ENCODE results near the gene NAGLU. TPM values are rescaled to one million over a fixed set of nuclear protein-coding genes. Genes with fewer than 3 reads are reported as not detected.
A peak's percentile ranks its signal among the peaks of the same experiment; 100 is the strongest.

Gene NAGLU
- total and polyA plus RNA-seq, 2 of the 13 experiments (the other 11 are each of a cell fraction or from before 2014, with no cell fraction given), result 28.2 to 40.1 TPM

GRCh38 chr17:42561897-42562387 is 25.9 kb downstream of the NAGLU start, which contains the start of gene COASY (continued):
- TF ChIP-seq GLMP (CRISPR knock-in tag; IDR thresholded peaks at IDR 0.05; ENCODE audit: borderline replicate concordance) (no peak), YEATS4 (CRISPR knock-in tag; IDR thresholded peaks at IDR 0.05; ENCODE audit: borderline replicate concordance) (peak; percentile 88), SALL1 (CRISPR knock-in tag; IDR thresholded peaks at IDR 0.05) (peak; percentile 82), ZBTB7B (CRISPR knock-in tag; IDR thresholded peaks at IDR 0.05) (no peak; the same call in 1 of the 2 replicates), RBFOX2 (IDR thresholded peaks at IDR 0.05; ENCODE audit: low read depth, low read length) (no peak; the same call in 1 of the 2 replicates), SETDB1 (CRISPR knock-in tag; IDR thresholded peaks at IDR 0.05; ENCODE audit: borderline replicate concordance) (no peak; the same call in 1 of the 2 replicates), NFKB2 (CRISPR knock-in tag; IDR thresholded peaks at IDR 0.05; ENCODE audit: borderline replicate concordance) (0 out of 2 replicates have a peak, but pooled peaks have one; percentile 20), SNAPC5 (CRISPR knock-in tag; IDR thresholded peaks at IDR 0.05; ENCODE audit: borderline replicate concordance) (no peak), NFRKB (IDR thresholded peaks at IDR 0.05) (no peak), ZNF3 (CRISPR knock-in tag; IDR thresholded peaks at IDR 0.05) (no peak; the same call in 1 of the 2 replicates), IKZF4 (CRISPR knock-in tag; IDR thresholded peaks at IDR 0.05; ENCODE audit: borderline replicate concordance, low read depth, not compliant biosample characterization) (no peak), CREB3 (CRISPR knock-in tag; IDR thresholded peaks at IDR 0.05) (no peak), TBP (CRISPR knock-in tag; IDR thresholded peaks at IDR 0.05) (no peak), ZNF577 (CRISPR knock-in tag; IDR thresholded peaks at IDR 0.05; ENCODE audit: borderline replicate concordance, low read depth) (no peak; the same call in 1 of the 2 replicates), SNAPC2 (CRISPR knock-in tag; IDR thresholded peaks at IDR 0.05) (peak; percentile 24; the same call in 1 of the 2 replicates), MZF1 (CRISPR knock-in tag; IDR thresholded peaks at IDR 0.05; ENCODE audit: borderline replicate concordance) (no peak), KLF13 (CRISPR knock-in tag; IDR thresholded peaks at IDR 0.05) (no peak), ZNF816 (CRISPR knock-in tag; IDR thresholded peaks at IDR 0.05; ENCODE audit: borderline replicate concordance) (peak; percentile 46; the same call in 1 of the 2 replicates), ZMYM3 (CRISPR knock-in tag; IDR thresholded peaks at IDR 0.05) (peak; percentile 94; the same call in 1 of the 2 replicates), ZNF326 (CRISPR knock-in tag; IDR thresholded peaks at IDR 0.05; ENCODE audit: borderline replicate concordance) (no peak), ZNF383 (CRISPR knock-in tag; IDR thresholded peaks at IDR 0.05; ENCODE audit: borderline replicate concordance) (peak; percentile 12; the same call in 1 of the 2 replicates), REPIN1 (CRISPR knock-in tag; IDR thresholded peaks at IDR 0.05; ENCODE audit: borderline replicate concordance, low read depth) (peak; percentile 89), PRDM10 (CRISPR knock-in tag; IDR thresholded peaks at IDR 0.05; ENCODE audit: low read depth) (peak; percentile 76; the same call in 1 of the 2 replicates)

All from HepG2 (cell line).